KMS-11 (cell line): ENCODE data around the gene METTL26.
A peak's percentile ranks its signal among the peaks of the same experiment; 100 is the strongest.

Experiments
- H2AFZ ChIP-seq: fragments of 200-600 bp; sonication (generic); 2 replicates; pipeline ENCODE4 v1.6.1; 2016; ENCODE audit warnings: antibody characterized with exemption, mixed run types, low read depth
- H3K27ac ChIP-seq: fragments of 200-600 bp; sonication (generic); 2 replicates; pipeline ENCODE4 v1.6.1; 2016; ENCODE audit warnings: mild to moderate bottlenecking, mixed run types
- H3K27me3 ChIP-seq: fragments of 200-600 bp; sonication (generic); 2 replicates; pipeline ENCODE4 v1.6.1; 2017; ENCODE audit warnings: mild to moderate bottlenecking, low read depth, mixed run types, moderate library complexity; ENCODE audit not compliant: insufficient read depth
- H3K36me3 ChIP-seq: fragments of 200-600 bp; sonication (generic); 2 replicates; pipeline ENCODE4 v1.6.1; 2017; ENCODE audit warnings: mild to moderate bottlenecking, mixed run types; ENCODE audit not compliant: insufficient read depth
- H3K4me1 ChIP-seq: fragments of 200-600 bp; sonication (generic); 2 replicates; pipeline ENCODE4 v1.6.1; 2016; ENCODE audit warnings: mild to moderate bottlenecking, low read depth, mixed run types; ENCODE audit not compliant: poor library complexity, severe bottlenecking
- H3K4me2 ChIP-seq: fragments of 200-600 bp; sonication (generic); 2 replicates; pipeline ENCODE4 v1.7.0; 2016; ENCODE audit warnings: mild to moderate bottlenecking, mixed run types
- H3K4me3 ChIP-seq: fragments of 200-600 bp; sonication (generic); IDR thresholded peaks from 2 replicates; pipeline ENCODE4 v1.6.1; 2017; ENCODE audit warnings: low read depth, low read length, mixed read lengths; ENCODE audit not compliant: insufficient read depth
- H3K79me2 ChIP-seq: fragments of 200-600 bp; sonication (generic); 2 replicates; pipeline ENCODE4 v1.6.1; 2016; ENCODE audit warnings: low read depth, mixed run types; ENCODE audit not compliant: insufficient read depth
- H3K9ac ChIP-seq: fragments of 200-600 bp; sonication (generic); 2 replicates; pipeline ENCODE4 v1.6.1; 2016; ENCODE audit warnings: mild to moderate bottlenecking, mixed run types
- H4K20me1 ChIP-seq: fragments of 200-600 bp; sonication (generic); 2 replicates; pipeline ENCODE4 v1.6.1; 2016; ENCODE audit warnings: mild to moderate bottlenecking, mixed run types; ENCODE audit not compliant: insufficient read depth
- CTCF ChIP-seq: fragments of 200-600 bp; sonication (generic); conservative IDR thresholded peaks from 2 replicates; pipeline ENCODE4 v1.6.1; 2017; ENCODE audit warnings: low read depth, mild to moderate bottlenecking, antibody characterized with exemption, low read length, moderate library complexity, mixed read lengths

Gene METTL26

GRCh38 chr16:660132-660458 lies 24.0 kb upstream of the METTL26 start:
- H3K27me3 ChIP-seq: no peaks in the 10 kb centered on the region
- H3K27ac ChIP-seq: peak overlapping the region; percentile 50
- peak overlapping the region; percentile 55 for H3K4me2 ChIP-seq
- H4K20me1 ChIP-seq: no peaks in the 10 kb centered on the region
- no peaks in the 10 kb centered on the region for H3K79me2 ChIP-seq
- TF ChIP-seq CTCF: no peak
- no peak overlapping the region for H3K4me3 ChIP-seq
- H3K36me3 ChIP-seq: no peaks in the 10 kb centered on the region
- peak overlapping the region; percentile 43; the same call in 1 of the 2 replicates for H3K9ac ChIP-seq
- H3K4me1 ChIP-seq: peaks cover 20% of the 10 kb centered on the region
- peak overlapping the region; percentile 49; the same call in 1 of the 2 replicates for H2AFZ ChIP-seq

- Histone ChIP-seq H3K27ac (no peak overlapping the region; the same call in 1 of the 2 replicates), H3K27me3 (no peaks in the 10 kb centered on the region), H3K9ac (peak overlapping the region; percentile 43; the same call in 1 of the 2 replicates), H3K4me1 (peaks cover 20% of the 10 kb centered on the region), H3K4me2 (peak overlapping the region; percentile 55; the same call in 1 of the 2 replicates), H2AFZ (no peak overlapping the region), H3K4me3 (no peak overlapping the region), H3K79me2 (no peaks in the 10 kb centered on the region), H4K20me1 (no peaks in the 10 kb centered on the region), H3K36me3 (no peaks in the 10 kb centered on the region)
- no peak; the same call in 1 of the 2 replicates for TF ChIP-seq CTCF
Observed at GRCh38 chr16:659618-660017, 23.5 kb upstream of the METTL26 start.

GRCh38 chr16:658679-659571 lies 22.8 kb upstream of the METTL26 start:
- peak; percentile 35; the same call in 1 of the 2 replicates for TF ChIP-seq CTCF
- no peak overlapping the region for H3K27ac ChIP-seq
- no peak overlapping the region for H3K4me3 ChIP-seq
- H3K4me1 ChIP-seq: peaks cover 20% of the 10 kb centered on the region
- no peaks in the 10 kb centered on the region for H3K79me2 ChIP-seq
- no peak overlapping the region for H3K4me2 ChIP-seq
- H3K27me3 ChIP-seq: no peaks in the 10 kb centered on the region
- H3K36me3 ChIP-seq: no peaks in the 10 kb centered on the region
- no peak overlapping the region for H3K9ac ChIP-seq
- H4K20me1 ChIP-seq: no peaks in the 10 kb centered on the region
- H2AFZ ChIP-seq: no peak overlapping the region

GRCh38 chr16:657487-657886 lies 21.4 kb upstream of the METTL26 start:
- H4K20me1 ChIP-seq: no peaks in the 10 kb centered on the region
- H3K79me2 ChIP-seq: no peaks in the 10 kb centered on the region
- no peaks in the 10 kb centered on the region for H3K27me3 ChIP-seq
- H3K4me1 ChIP-seq: peaks cover 20% of the 10 kb centered on the region
- H2AFZ ChIP-seq: no peak overlapping the region
- H3K9ac ChIP-seq: no peak overlapping the region
- H3K4me3 ChIP-seq: no peak overlapping the region
- H3K27ac ChIP-seq: no peak overlapping the region
- no peak for TF ChIP-seq CTCF
- no peak overlapping the region for H3K4me2 ChIP-seq
- H3K36me3 ChIP-seq: no peaks in the 10 kb centered on the region
